SU-DHL-6 (cell line): ENCODE results near the gene RRM2.

Experiments
- H2AFZ ChIP-seq: fragments of 200-600 bp; sonication (generic); 2 replicates; pipeline ENCODE4 v1.6.1; 2014; ENCODE audit warnings: low read depth, mild to moderate bottlenecking, moderate library complexity, mixed read lengths, antibody characterized with exemption, low read length; ENCODE audit not compliant: severe bottlenecking
- H3F3A ChIP-seq: fragments of 200-600 bp; shearing (Covaris generic); 2 replicates; pipeline ENCODE4 v1.6.0; 2016; ENCODE audit warnings: antibody characterized with exemption, mild to moderate bottlenecking; ENCODE audit not compliant: insufficient read depth
- H3K27ac ChIP-seq: fragments of 200-600 bp; sonication (generic); 2 replicates; pipeline ENCODE4 v1.5.1; 2016; ENCODE audit warnings: low read depth, mild to moderate bottlenecking, low read length, moderate library complexity, mixed read lengths
- H3K27me3 ChIP-seq: fragments of 200-600 bp; sonication (generic), shearing (Covaris generic); 2 replicates; pipeline ENCODE4 v1.6.0; 2014; ENCODE audit warnings: mild to moderate bottlenecking, low read length
- H3K36me3 ChIP-seq: fragments of 200-600 bp; sonication (generic); 2 replicates; pipeline ENCODE4 v1.6.1; 2014; ENCODE audit warnings: mild to moderate bottlenecking, low read length, mixed read lengths
- H3K4me2 ChIP-seq: fragments of 300-600, 200-600 bp; shearing (Covaris generic), sonication (generic); 2 replicates; pipeline ENCODE4 v1.6.0; 2014; ENCODE audit warnings: low read length, low read depth, mild to moderate bottlenecking; ENCODE audit not compliant: poor library complexity, severe bottlenecking
- H3K4me3 ChIP-seq: fragments of 200-600 bp; sonication (generic); 2 replicates; pipeline ENCODE4 v1.5.1; 2014; ENCODE audit warnings: antibody characterized with exemption, low read length, mild to moderate bottlenecking, mixed read lengths; ENCODE audit not compliant: insufficient read depth, poor library complexity, severe bottlenecking
- H3K79me2 ChIP-seq: fragments of 200-600 bp; sonication (generic); 2 replicates; pipeline ENCODE4 v1.6.1; 2014; ENCODE audit warnings: mild to moderate bottlenecking, low read length, moderate library complexity; ENCODE audit not compliant: insufficient read depth
- H3K9ac ChIP-seq: fragments of 200-600 bp; sonication (generic); 2 replicates; pipeline ENCODE4 v1.7.0; 2014; ENCODE audit warnings: mild to moderate bottlenecking, low read length
- H3K9me2 ChIP-seq: fragments of 200-600 bp; sonication (generic); replicated peaks from 2 replicates; pipeline ENCODE4 v1.6.1; 2014; ENCODE audit warnings: low read length; ENCODE audit not compliant: insufficient read depth
- H3K9me3 ChIP-seq: fragments of 200-600 bp; sonication (generic); 2 replicates; pipeline ENCODE4 v1.6.1; 2014; ENCODE audit warnings: low read length, mixed read lengths; ENCODE audit not compliant: insufficient read depth
- H4K20me1 ChIP-seq: fragments of 200-600 bp; sonication (generic); 2 replicates; pipeline ENCODE4 v1.6.1; 2014; ENCODE audit warnings: low read depth, mild to moderate bottlenecking, antibody characterized with exemption, low read length, moderate library complexity, mixed read lengths
- CTCF ChIP-seq: fragments of 200-600 bp; sonication (generic); IDR thresholded peaks from one replicate; pipeline ENCODE4 v1.5.1; 2017; ENCODE audit warnings: antibody characterized with exemption, mild to moderate bottlenecking, low read length, moderate library complexity; ENCODE audit not compliant: insufficient read depth, poor library complexity, severe bottlenecking
- EZH2phosphoT487 ChIP-seq: fragments of 200-600 bp; sonication (generic), shearing (Covaris generic); conservative IDR thresholded peaks from 2 replicates; pipeline ENCODE4 v1.6.1; 2018; ENCODE audit warnings: mild to moderate bottlenecking, antibody characterized with exemption, low read length, moderate library complexity, mixed read lengths

RRM2 gene

GRCh38 chr2:10159581-10160131, 37.1 kb downstream of the RRM2 start:
- Histone ChIP-seq H3K36me3 (no peaks in the 10 kb centered on the region), H3K4me3 (no peak overlapping the region), H3F3A (no peaks in the 10 kb centered on the region), H3K9me3 (no peaks in the 10 kb centered on the region), H3K9me2 (no peaks in the 10 kb centered on the region), H4K20me1 (no peaks in the 10 kb centered on the region), H3K4me2 (no peak overlapping the region), H3K27me3 (no peaks in the 10 kb centered on the region), H3K79me2 (no peaks in the 10 kb centered on the region), H2AFZ (no peak overlapping the region), H3K9ac (no peak overlapping the region), H3K27ac (no peak overlapping the region)
- no peak for TF ChIP-seq EZH2phosphoT487

GRCh38 chr2:10160203-10160955, 37.8 kb downstream of the RRM2 start:
- no peak overlapping the region for H3K27ac ChIP-seq
- H3K9me2 ChIP-seq: no peaks in the 10 kb centered on the region
- H3F3A ChIP-seq: no peaks in the 10 kb centered on the region
- no peak overlapping the region for H2AFZ ChIP-seq
- H3K9me3 ChIP-seq: no peaks in the 10 kb centered on the region
- H3K27me3 ChIP-seq: no peaks in the 10 kb centered on the region
- H3K4me3 ChIP-seq: no peak overlapping the region
- H3K36me3 ChIP-seq: no peaks in the 10 kb centered on the region
- H3K9ac ChIP-seq: no peak overlapping the region
- no peaks in the 10 kb centered on the region for H3K79me2 ChIP-seq
- TF ChIP-seq CTCF (no peak), EZH2phosphoT487 (no peak)
- no peaks in the 10 kb centered on the region for H4K20me1 ChIP-seq
- H3K4me2 ChIP-seq: no peak overlapping the region

- no peaks in the 10 kb centered on the region for H3K36me3 ChIP-seq
- no peak overlapping the region for H3K27ac ChIP-seq
- no peak overlapping the region for H3K4me3 ChIP-seq
- H4K20me1 ChIP-seq: no peaks in the 10 kb centered on the region
- no peaks in the 10 kb centered on the region for H3K27me3 ChIP-seq
- no peaks in the 10 kb centered on the region for H3K79me2 ChIP-seq
- no peak overlapping the region for H3K9ac ChIP-seq
- no peaks in the 10 kb centered on the region for H3F3A ChIP-seq
- no peak overlapping the region for H2AFZ ChIP-seq
- no peaks in the 10 kb centered on the region for H3K9me3 ChIP-seq
- no peaks in the 10 kb centered on the region for H3K9me2 ChIP-seq
- TF ChIP-seq EZH2phosphoT487: no peak
- TF ChIP-seq CTCF: no peak
- H3K4me2 ChIP-seq: no peak overlapping the region
Observed at GRCh38 chr2:10161206-10161931, 38.8 kb downstream of the RRM2 start.

- Histone ChIP-seq H2AFZ (no peak overlapping the region), H3F3A (no peaks in the 10 kb centered on the region), H3K4me2 (no peak overlapping the region), H3K79me2 (no peaks in the 10 kb centered on the region), H3K27me3 (no peaks in the 10 kb centered on the region), H3K9me3 (no peaks in the 10 kb centered on the region), H3K27ac (no peak overlapping the region), H4K20me1 (no peaks in the 10 kb centered on the region), H3K9ac (no peak overlapping the region), H3K4me3 (no peak overlapping the region), H3K9me2 (no peaks in the 10 kb centered on the region), H3K36me3 (no peaks in the 10 kb centered on the region)
- TF ChIP-seq CTCF (no peak), EZH2phosphoT487 (no peak)
Observed at GRCh38 chr2:10161961-10162441, 39.5 kb downstream of the RRM2 start.
